COLO668 (cell line): ENCODE data around the gene FIGN.

Experiments
- DNase-seq: peaks from one replicate; lab custom pipeline; 2025; ENCODE audit not compliant: unreplicated experiment; lab: John Stamatoyannopoulos, UW

FIGN gene

DNA sequence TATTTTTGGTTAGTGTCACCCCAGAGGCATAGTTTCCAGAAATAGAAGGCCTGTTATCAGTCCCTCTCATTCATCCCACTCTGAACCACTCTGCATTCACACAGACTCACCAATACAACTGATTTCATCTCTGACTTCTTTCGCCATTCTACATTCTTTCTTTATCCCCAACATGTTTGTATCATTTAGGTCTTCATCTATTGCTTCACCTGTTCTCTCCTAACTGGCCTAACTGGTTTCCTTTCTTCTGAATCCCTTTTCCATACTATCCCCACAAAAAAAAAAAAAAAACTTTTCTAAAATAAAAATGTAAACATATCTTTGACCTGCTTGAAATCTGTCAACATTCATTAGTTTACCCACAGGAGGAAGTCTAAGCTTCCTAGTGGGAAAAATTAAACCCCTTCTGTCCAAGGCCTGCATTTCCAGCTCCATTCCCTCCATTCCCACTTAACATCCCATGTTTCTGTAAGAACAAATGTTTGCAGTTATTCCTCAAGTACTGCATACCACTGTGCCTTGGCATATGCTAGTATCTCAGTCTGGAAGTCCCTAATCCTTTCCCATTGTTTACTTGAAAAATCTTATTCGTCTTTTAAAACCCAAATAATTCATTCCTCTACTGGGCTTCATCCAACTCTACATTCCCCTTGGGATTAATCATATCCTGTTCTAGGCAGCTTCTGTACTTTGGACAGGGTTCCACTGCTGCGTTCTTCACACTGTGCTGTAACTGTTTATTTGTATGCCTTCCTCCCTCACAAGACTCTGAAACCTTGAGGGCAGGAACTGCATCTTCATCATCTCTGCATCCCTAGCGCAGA lies 68.5 kb downstream of the FIGN start:
- no peak for DNase-seq

GRCh38 chr2:163665817-163666216 lies 70.0 kb downstream of the FIGN start:
- DNase-seq, result no peak

DNA sequence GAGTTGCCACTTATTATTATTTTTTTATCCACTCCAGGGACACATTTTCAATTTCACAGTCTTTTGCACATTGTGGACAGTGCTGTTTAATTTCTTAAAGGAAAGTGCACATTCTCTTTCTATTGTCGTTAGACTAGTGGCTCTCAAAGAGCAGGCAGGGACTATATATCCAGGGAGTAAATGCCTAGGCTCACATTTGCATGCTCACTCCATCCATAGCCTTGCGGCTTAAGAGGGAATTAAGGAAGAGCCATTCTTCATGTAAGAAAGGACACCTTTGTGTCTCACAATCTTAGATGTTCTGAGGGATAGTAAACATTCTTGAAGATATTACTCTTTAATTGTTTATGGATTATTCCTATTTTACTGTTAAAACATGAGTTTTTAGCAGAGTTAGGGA lies 70.8 kb downstream of the FIGN start:
- no peak for DNase-seq

GRCh38 chr2:163664610-163665009 lies 71.2 kb downstream of the FIGN start:
- DNase-seq, result no peak

DNA sequence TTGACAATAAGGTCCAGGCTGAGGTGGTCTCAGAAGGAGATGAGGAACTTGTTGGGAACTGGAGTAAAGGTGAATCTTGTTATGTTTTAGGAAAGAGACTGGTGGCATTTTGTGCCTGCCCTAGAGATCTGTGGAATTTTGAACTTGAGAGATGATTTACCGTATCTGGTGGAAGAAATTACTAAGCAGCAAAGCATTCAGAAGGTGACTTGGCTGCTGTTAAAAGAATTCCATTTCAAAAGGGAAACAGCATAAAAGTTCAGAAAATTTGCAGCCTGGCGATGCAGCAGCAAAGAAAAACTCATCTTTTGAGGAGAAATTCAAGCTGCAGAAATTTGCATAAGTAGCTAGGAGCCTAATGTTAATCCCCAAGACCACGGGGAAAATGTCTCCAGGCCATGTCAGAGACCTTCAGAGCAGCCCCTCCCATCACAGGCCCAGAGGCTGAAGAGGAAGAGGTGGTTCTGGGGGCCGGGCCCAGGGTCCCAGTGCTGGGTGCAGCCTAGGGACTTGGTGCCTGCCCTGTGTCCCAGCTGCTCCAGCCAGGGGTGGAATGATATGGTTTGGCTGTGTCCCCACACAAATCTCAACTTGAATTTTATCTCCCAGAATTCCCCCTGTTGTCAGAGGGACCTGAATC lies 73.5 kb downstream of the FIGN start:
- no peak for DNase-seq

- no peak for DNase-seq
Measured at GRCh38 chr2:163659224-163659623, 76.6 kb downstream of the FIGN start.

- DNase-seq, result peak; percentile 23
Measured at GRCh38 chr2:163658556-163658955, 77.3 kb downstream of the FIGN start.

- DNase-seq, result no peak
Measured at GRCh38 chr2:163657281-163657656, 78.5 kb downstream of the FIGN start.

DNA sequence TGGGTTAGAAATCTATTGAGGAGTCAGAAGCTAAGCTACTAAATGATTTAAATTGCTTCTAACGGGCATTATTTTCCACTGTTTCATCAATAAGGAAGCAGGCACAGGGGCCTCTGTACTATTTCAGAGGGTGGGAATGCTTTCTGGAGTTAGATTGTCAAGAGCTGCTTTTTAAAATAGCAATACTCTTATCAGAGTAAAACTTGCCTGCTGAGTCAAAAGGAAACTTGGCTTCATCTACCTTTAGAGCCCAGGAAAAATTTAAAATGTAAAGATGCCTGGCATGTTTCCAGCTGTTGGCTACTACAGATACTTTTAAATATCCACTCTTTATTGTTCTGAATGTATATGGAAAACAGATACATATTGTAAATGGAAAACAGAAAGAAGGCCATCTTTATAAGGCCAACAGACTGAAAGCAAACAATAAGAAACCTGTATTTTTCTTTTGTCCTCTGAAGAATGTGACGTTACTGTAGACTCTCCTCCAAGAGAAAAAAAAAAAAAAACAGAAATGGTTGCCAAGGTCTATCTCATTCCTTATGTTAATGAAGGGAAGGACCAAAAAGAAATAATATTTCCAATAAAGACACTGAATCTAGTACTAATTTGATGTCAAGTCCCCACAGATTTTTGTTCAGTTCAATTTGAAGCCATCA lies 79.1 kb downstream of the FIGN start:
- DNase-seq, result no peak

- DNase-seq, result no peak
Measured at GRCh38 chr2:163655667-163656066, 80.1 kb downstream of the FIGN start.

DNA sequence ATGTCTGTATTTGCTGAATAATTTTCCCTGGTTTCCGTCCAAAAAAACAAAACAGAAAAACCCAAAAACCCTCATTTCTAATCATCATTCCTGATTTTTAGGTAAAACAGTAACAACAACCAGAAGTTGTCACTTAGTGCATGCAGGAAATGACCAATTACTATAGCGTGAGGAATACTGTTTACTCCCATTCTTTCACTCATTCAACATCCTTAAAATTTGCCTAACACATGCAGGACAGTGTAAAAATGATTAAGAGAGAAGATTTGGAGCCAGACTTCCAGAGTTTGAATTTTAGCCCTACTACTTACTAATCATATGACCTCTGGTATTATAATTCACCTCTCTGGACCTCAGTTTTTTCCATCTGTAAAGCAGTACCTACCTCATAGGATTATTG lies 83.1 kb downstream of the FIGN start:
- no peak for DNase-seq

GRCh38 chr2:163649080-163649479 lies 86.7 kb downstream of the FIGN start:
- no peak for DNase-seq

DNA sequence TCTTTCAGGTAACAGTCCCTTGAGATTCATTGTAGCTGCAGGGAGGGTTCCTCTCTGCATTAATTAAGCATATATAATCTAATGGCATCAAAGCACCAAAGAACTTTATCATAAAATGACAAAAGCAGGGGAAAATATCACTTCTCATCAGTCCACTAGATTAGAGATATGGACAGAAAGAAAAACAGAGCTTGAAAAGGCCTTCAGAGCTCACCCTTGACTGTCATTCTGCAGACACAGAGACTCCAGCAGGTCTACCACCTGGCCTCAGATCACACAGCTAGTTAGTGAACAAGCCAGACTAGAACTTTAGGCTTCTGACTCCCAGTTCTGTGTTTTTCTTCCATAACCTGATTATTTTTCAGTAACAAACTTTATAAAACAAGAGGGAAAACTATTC lies 88.5 kb downstream of the FIGN start:
- DNase-seq, result no peak

GRCh38 chr2:163646687-163647086 lies 89.1 kb downstream of the FIGN start:
- no peak for DNase-seq

- no peak for DNase-seq
Measured at GRCh38 chr2:163644238-163644637, 91.6 kb downstream of the FIGN start.

- DNase-seq, result no peak
Measured at GRCh38 chr2:163641986-163642385, 93.8 kb downstream of the FIGN start.

GRCh38 chr2:163640542-163641193 lies 95.1 kb downstream of the FIGN start:
- no peak for DNase-seq

- no peak for DNase-seq
Measured at GRCh38 chr2:163637871-163638270, 97.9 kb downstream of the FIGN start.

GRCh38 chr2:163633291-163633690 lies 102.5 kb downstream of the FIGN start:
- no peak for DNase-seq

- DNase-seq, result no peak
Measured at GRCh38 chr2:163630836-163631235, 105.0 kb downstream of the FIGN start.

DNA sequence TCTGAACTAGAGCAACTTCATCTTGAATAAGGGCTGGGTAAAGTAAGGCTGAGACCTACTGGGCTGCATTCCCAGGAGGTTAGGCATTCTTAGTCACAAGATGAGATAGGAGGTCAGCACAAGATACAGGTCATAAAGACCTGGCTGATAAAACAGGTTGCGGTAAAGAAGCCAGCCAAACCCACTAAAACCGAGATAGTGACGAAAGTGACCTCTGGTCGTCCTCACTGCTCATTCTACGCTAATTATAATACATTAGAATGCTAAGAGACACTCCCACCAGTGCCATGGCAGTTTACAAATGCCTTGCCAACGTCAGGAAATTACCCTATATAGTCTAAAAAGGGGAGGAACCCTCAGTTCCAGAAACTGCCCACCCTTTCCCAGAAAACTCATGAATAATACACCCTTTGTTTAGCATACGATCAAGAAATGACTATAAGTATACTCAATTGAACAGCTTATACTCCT lies 109.1 kb downstream of the FIGN start:
- DNase-seq, result no peak

DNA sequence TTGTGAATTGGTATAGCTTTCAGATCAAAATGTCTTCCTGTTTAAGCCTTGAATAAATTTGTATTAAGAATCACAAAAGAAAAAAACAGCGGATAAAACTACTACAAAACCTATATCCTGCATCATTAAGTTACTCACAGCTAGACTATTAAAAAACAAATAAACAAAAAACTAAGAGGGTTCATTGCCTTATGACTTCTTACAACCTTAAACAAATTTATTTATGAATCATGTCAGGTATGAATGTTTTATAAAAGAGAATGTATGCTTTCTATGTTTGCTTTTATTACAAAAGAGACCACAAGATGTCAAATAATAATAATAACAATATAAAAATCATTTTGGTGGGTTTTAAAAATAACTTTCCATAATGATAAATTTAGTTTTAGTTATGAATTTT lies 109.6 kb downstream of the FIGN start:
- DNase-seq, result no peak
